ENCODE results near the gene BSDC1.

GRCh38 chr1:32330558-32331151, 63.6 kb downstream of the BSDC1 start:
- no peak for TF ChIP-seq POLR2A (IDR thresholded peaks at IDR 0.05)
- TF ChIP-seq CTCF (IDR thresholded peaks at IDR 0.05), result no peak
